HG03571 (cell line): ENCODE data around the gene GGACT.

Experiments used
- ATAC-seq: cut with Tn5 transposase; IDR thresholded peaks from one replicate; pipeline ENCODE4 v1.9.1; 2021; ENCODE audit not compliant: unreplicated experiment

GGACT gene

GRCh38 chr13:100483841-100484381, 104.7 kb downstream of the GGACT start:
- no peak for ATAC-seq

GRCh38 chr13:100483139-100483538, 105.5 kb downstream of the GGACT start:
- no peak for ATAC-seq

GRCh38 chr13:100480676-100481075, 107.9 kb downstream of the GGACT start:
- no peak for ATAC-seq
